Breast epithelium (tissue), 4 donors: ENCODE results near the gene CLSTN2. TPM values are rescaled to one million over a fixed set of nuclear protein-coding genes. Genes with fewer than 3 reads are reported as not detected.

Experiments
- DNase-seq, 2 donors: peaks; one replicate each; pipeline ENCODE4 v3.0.0-alpha.2; 2019; ENCODE audit warnings: low spot score in 2 of 2
- H3K27ac ChIP-seq, 2 donors: fragments of 200-600 bp; sonication (generic) in 1 of 2; one replicate each; pipeline ENCODE4 v1.5.1; 2016 to 2019; ENCODE audit warnings: mild to moderate bottlenecking in 1 of 2
- H3K27me3 ChIP-seq, 2 donors: fragments of 200-600 bp; sonication (generic) in 1 of 2; one replicate each; pipeline versions ENCODE4 v1.5.1 to v1.6.0; 2017 to 2019; ENCODE audit warnings: control low read depth in 1 of 2, mild to moderate bottlenecking in 1 of 2
- H3K36me3 ChIP-seq: fragments of 200-600 bp; one replicate; pipeline ENCODE4 v1.5.1; 2019
- H3K4me1 ChIP-seq, 2 donors: fragments of 200-600 bp; sonication (generic); one replicate each; pipeline ENCODE4 v1.5.1; 2016 to 2019; ENCODE audit warnings: control low read depth in 1 of 2
- H3K4me3 ChIP-seq, 3 donors: fragments of 200-600 bp; sonication (generic); 1 replicate in 2 of 3; 2 replicates in 1 of 3; pipeline ENCODE4 v1.5.1; 2016 to 2019; ENCODE audit warnings: mild to moderate bottlenecking in 3 of 3, moderate library complexity in 2 of 3
- H3K9me3 ChIP-seq, 2 donors: fragments of 200-600 bp; sonication (generic) in 1 of 2; one replicate each; pipeline ENCODE4 v1.5.1; 2016 to 2019; ENCODE audit warnings: control low read depth in 1 of 2
- CTCF ChIP-seq, 3 donors: fragments of 450-650 bp; IDR thresholded peaks; one replicate each; pipeline ENCODE4 v1.5.1; 2016 to 2017; ENCODE audit warnings: antibody characterized with exemption in 3 of 3, mild to moderate bottlenecking in 3 of 3, moderate library complexity in 3 of 3
- POLR2A ChIP-seq: fragments of 450-650 bp; IDR thresholded peaks from one replicate; pipeline ENCODE4 v1.6.1; 2016; ENCODE audit warnings: antibody characterized with exemption, mild to moderate bottlenecking, moderate library complexity
- POLR2AphosphoS5 ChIP-seq, 3 donors: sonication (generic); formaldehyde crosslinking; IDR thresholded peaks; one replicate each; pipeline ENCODE4 v1.6.1; 2017; ENCODE audit warnings: antibody characterized with exemption in 3 of 3
- intact Hi-C: fragments of 100-400 bp; cut with DNase I; formaldehyde crosslinking; loops from one replicate; pipeline ENCODE4 v1.15.1; 2023; ENCODE audit warnings: low total_unique reads
- total RNA-seq, 3 donors: library from RNA; depleted of rRNA; stranded (reverse); fragments of >200 nt; gene quantifications; one replicate each; pipeline ENCODE4 v1.1.0, GENCODE V29; 2016

Gene CLSTN2
- total RNA-seq, 3 donors from 2014 or later = 15.5 to 75.5 (median 33.1) TPM

GRCh38 chr3:140403079-140403478 lies 468.1 kb downstream of the CLSTN2 start:
- no peak overlapping the region for H3K27ac ChIP-seq
- DNase-seq = no peak
- no peak for TF ChIP-seq CTCF (IDR thresholded peaks at IDR 0.05)
- TF ChIP-seq POLR2AphosphoS5 (IDR thresholded peaks at IDR 0.05) = no peak
- TF ChIP-seq POLR2A = no peak
- no peaks in the 10 kb centered on the region for H3K36me3 ChIP-seq
- no peaks in the 10 kb centered on the region for H3K4me1 ChIP-seq
- intact Hi-C loops = no loop called here
- no peaks in the 10 kb centered on the region for H3K9me3 ChIP-seq
- H3K4me3 ChIP-seq = no peak overlapping the region
- no peaks in the 10 kb centered on the region for H3K27me3 ChIP-seq

GRCh38 chr3:140403608-140404007 lies 468.6 kb downstream of the CLSTN2 start:
- H3K27ac ChIP-seq = no peak overlapping the region
- H3K4me1 ChIP-seq = no peaks in the 10 kb centered on the region
- no peaks in the 10 kb centered on the region for H3K27me3 ChIP-seq
- H3K4me3 ChIP-seq = no peak overlapping the region
- no peak for TF ChIP-seq POLR2AphosphoS5 (IDR thresholded peaks at IDR 0.05)
- TF ChIP-seq POLR2A = no peak
- TF ChIP-seq CTCF (IDR thresholded peaks at IDR 0.05) = no peak
- H3K9me3 ChIP-seq = no peaks in the 10 kb centered on the region
- no peak for DNase-seq
- intact Hi-C loops = no loop called here
- no peaks in the 10 kb centered on the region for H3K36me3 ChIP-seq

GRCh38 chr3:140406655-140407054 lies 471.7 kb downstream of the CLSTN2 start:
- Histone ChIP-seq H3K36me3 (no peaks in the 10 kb centered on the region), H3K27ac (no peak overlapping the region), H3K9me3 (no peaks in the 10 kb centered on the region), H3K4me1 (no peaks in the 10 kb centered on the region), H3K4me3 (no peak overlapping the region), H3K27me3 (no peaks in the 10 kb centered on the region)
- no peak for TF ChIP-seq CTCF (IDR thresholded peaks at IDR 0.05)
- no peak for TF ChIP-seq POLR2AphosphoS5 (IDR thresholded peaks at IDR 0.05)
- no peak for TF ChIP-seq POLR2A
- no peak for DNase-seq
- intact Hi-C loops = no loop called here

GRCh38 chr3:140408252-140408651 lies 473.3 kb downstream of the CLSTN2 start:
- Histone ChIP-seq H3K27ac (no peak overlapping the region), H3K4me3 (no peak overlapping the region), H3K9me3 (no peaks in the 10 kb centered on the region), H3K27me3 (no peaks in the 10 kb centered on the region), H3K36me3 (no peaks in the 10 kb centered on the region), H3K4me1 (no peaks in the 10 kb centered on the region)
- TF ChIP-seq CTCF (IDR thresholded peaks at IDR 0.05) (no peak), POLR2AphosphoS5 (IDR thresholded peaks at IDR 0.05) (no peak), POLR2A (no peak)
- intact Hi-C loops = no loop called here
- DNase-seq = no peak

- no peaks in the 10 kb centered on the region for H3K27me3 ChIP-seq
- intact Hi-C loops = no loop called here
- no peak overlapping the region for H3K27ac ChIP-seq
- no peak for TF ChIP-seq CTCF (IDR thresholded peaks at IDR 0.05)
- no peak for TF ChIP-seq POLR2AphosphoS5 (IDR thresholded peaks at IDR 0.05)
- no peak for TF ChIP-seq POLR2A
- no peak for DNase-seq
- H3K9me3 ChIP-seq = no peaks in the 10 kb centered on the region
- H3K4me3 ChIP-seq = no peak overlapping the region
- H3K36me3 ChIP-seq = no peaks in the 10 kb centered on the region
- no peaks in the 10 kb centered on the region for H3K4me1 ChIP-seq
Measured at GRCh38 chr3:140416666-140417065, 481.7 kb downstream of the CLSTN2 start.
